H1 (cell line): Measurements from ENCODE around the gene TCEAL7. TPM values are rescaled to one million over a fixed set of nuclear protein-coding genes. Genes with fewer than 3 reads are reported as not detected.

ENCODE experiments used
- CTCF ChIA-PET: fragments of 300-600 bp; sonication (Branson Sonifier 250); formaldehyde crosslinking; loops from one replicate; lab custom pipeline; 2021; ENCODE audit not compliant: partially characterized antibody; lab: Charles Lee
- POLR2A ChIA-PET: fragments of 300-600 bp; sonication (Branson Sonifier 250); formaldehyde crosslinking; loops from one replicate; lab custom pipeline; 2021; ENCODE audit warnings: inconsistent platforms; ENCODE audit not compliant: partially characterized antibody; lab: Charles Lee
- DNase-seq, 2 experiments: peaks; one replicate each; pipeline versions ENCODE4 v3.0.0 to v3.0.0-alpha.2; 2010 to 2022; ENCODE audit warnings: low spot score in 2 of 2, low read depth in 1 of 2, mixed read lengths in 1 of 2
- FAIRE-seq: peaks from 2 replicates; lab custom pipeline; 2011; peaks lifted over from hg19 to GRCh38; lab: Jason Lieb, UNC
- H2AFZ ChIP-seq: 2 replicates; pipeline ENCODE4 v1.8.1; 2012; ENCODE audit warnings: low read length, inconsistent platforms
- H2AK5ac ChIP-seq: 2 replicates; pipeline ENCODE4 v1.6.1; 2013; ENCODE audit warnings: low read depth, low read length
- H2BK120ac ChIP-seq: replicated peaks from 2 replicates; pipeline ENCODE3; 2013; ENCODE audit warnings: low read depth, low read length, inconsistent platforms
- H2BK12ac ChIP-seq: 2 replicates; pipeline ENCODE4 v1.6.1; 2013; ENCODE audit warnings: low read depth, low read length
- H2BK15ac ChIP-seq: 2 replicates; pipeline ENCODE4 v1.6.1; 2013; ENCODE audit warnings: low read length
- H2BK20ac ChIP-seq: 2 replicates; pipeline ENCODE4 v1.6.1; 2013; ENCODE audit warnings: low read length
- H2BK5ac ChIP-seq: 2 replicates; pipeline ENCODE4 v1.6.1; 2013; ENCODE audit warnings: low read depth, low read length
- H3K14ac ChIP-seq: 2 replicates; pipeline ENCODE4 v1.6.1; 2013; ENCODE audit warnings: inconsistent platforms; ENCODE audit not compliant: insufficient read length
- H3K18ac ChIP-seq: 2 replicates; pipeline ENCODE4 v1.6.1; 2013; ENCODE audit warnings: low read length; ENCODE audit errors: extremely low read depth
- H3K23ac ChIP-seq: 2 replicates; pipeline ENCODE4 v1.6.1; 2013; ENCODE audit warnings: inconsistent platforms; ENCODE audit not compliant: insufficient read length
- H3K23me2 ChIP-seq: 2 replicates; pipeline ENCODE4 v1.6.1; 2013; ENCODE audit warnings: low read depth, low read length
- H3K27ac ChIP-seq: 2 replicates; pipeline ENCODE4 v1.6.1; 2011; ENCODE audit warnings: low read depth, low read length, inconsistent platforms
- H3K27me3 ChIP-seq, 4 experiments: replicated peaks in 1 of 4; 1 replicate in 1 of 4; 2 replicates in 3 of 4; pipeline versions ENCODE4 v1.6.1 to v1.8.1; 2011 to 2013; ENCODE audit warnings: low read length in 3 of 4, mild to moderate bottlenecking in 3 of 4, inconsistent platforms in 2 of 4, mixed read lengths in 2 of 4, moderate library complexity in 1 of 4; ENCODE audit not compliant: control insufficient read depth in 3 of 4, insufficient read depth in 3 of 4; ENCODE audit errors: extremely low read depth in 1 of 4
- H3K36me3 ChIP-seq, 4 experiments: 2 replicates each; pipeline versions ENCODE4 v1.6.1 to v1.8.1; 2011 to 2013; ENCODE audit warnings: mild to moderate bottlenecking in 4 of 4, low read length in 3 of 4, moderate library complexity in 2 of 4, control low read depth in 1 of 4, inconsistent platforms in 1 of 4; ENCODE audit not compliant: insufficient read depth in 4 of 4, control insufficient read depth in 2 of 4
- H3K4ac ChIP-seq: replicated peaks from 2 replicates; pipeline ENCODE3; 2013; ENCODE audit warnings: low read length, low read depth, mixed read lengths, inconsistent platforms; ENCODE audit not compliant: insufficient read length
- H3K4me1 ChIP-seq, 4 experiments: replicated peaks in 1 of 4; 1 replicate in 1 of 4; 2 replicates in 3 of 4; pipeline versions ENCODE4 v1.6.1 to v1.8.1; 2011 to 2013; ENCODE audit warnings: low read length in 3 of 4, inconsistent platforms in 2 of 4, mixed read lengths in 1 of 4; ENCODE audit not compliant: insufficient read depth in 4 of 4, control insufficient read depth in 3 of 4
- H3K4me2 ChIP-seq, 2 experiments: 2 replicates each; pipeline versions ENCODE4 v1.6.1 to v1.8.1; 2011 to 2013; ENCODE audit warnings: low read depth in 2 of 2, low read length in 2 of 2, control low read depth in 1 of 2, inconsistent platforms in 1 of 2, mild to moderate bottlenecking in 1 of 2; ENCODE audit not compliant: insufficient read depth in 1 of 2
- H3K4me3 ChIP-seq, 4 experiments: fragments of 200-600, 300-600 bp in 1 of 4; sonication (generic), shearing (Covaris generic), sonication (Bioruptor Twin) in 1 of 4; 2 replicates each; pipeline versions ENCODE4 v1.5.1 to v1.8.1; 2011 to 2016; ENCODE audit warnings: low read length in 4 of 4, low read depth in 3 of 4, control low read depth in 2 of 4, inconsistent platforms in 2 of 4, mild to moderate bottlenecking in 2 of 4, mixed read lengths in 1 of 4, moderate library complexity in 1 of 4; ENCODE audit not compliant: insufficient read depth in 2 of 4; ENCODE audit errors: extremely low read depth in 1 of 4
- H3K56ac ChIP-seq: replicated peaks from 2 replicates; pipeline ENCODE3; 2013; ENCODE audit warnings: low read depth, mild to moderate bottlenecking, mixed read lengths, low read length, inconsistent platforms; ENCODE audit not compliant: insufficient read length
- H3K79me1 ChIP-seq: 2 replicates; pipeline ENCODE4 v1.6.1; 2013; ENCODE audit warnings: low read depth, low read length, control low read depth
- H3K79me2 ChIP-seq, 2 experiments: 2 replicates each; pipeline versions ENCODE4 v1.6.1 to v1.8.1; 2012 to 2013; ENCODE audit warnings: low read length in 2 of 2, mild to moderate bottlenecking in 2 of 2, inconsistent platforms in 1 of 2; ENCODE audit not compliant: insufficient read depth in 2 of 2, control insufficient read depth in 1 of 2
- H3K9ac ChIP-seq, 4 experiments: replicated peaks in 1 of 4; 1 replicate in 1 of 4; 2 replicates in 3 of 4; pipeline versions ENCODE4 v1.6.1 to v1.8.1; 2011 to 2013; ENCODE audit warnings: low read depth in 3 of 4, low read length in 3 of 4, control low read depth in 2 of 4, mild to moderate bottlenecking in 2 of 4, moderate library complexity in 2 of 4, inconsistent platforms in 1 of 4; ENCODE audit errors: extremely low read depth in 1 of 4
- H3K9me3 ChIP-seq, 2 experiments: 2 replicates each; pipeline versions ENCODE4 v1.6.1 to v1.8.1; 2012 to 2013; ENCODE audit warnings: mild to moderate bottlenecking in 2 of 2, moderate library complexity in 2 of 2, control low read depth in 1 of 2, inconsistent platforms in 1 of 2, low read depth in 1 of 2, low read length in 1 of 2, mixed read lengths in 1 of 2; ENCODE audit not compliant: insufficient read depth in 2 of 2
- H4K20me1 ChIP-seq, 2 experiments: replicated peaks in 1 of 2; 2 replicates each; pipeline versions ENCODE3 to v1.8.1; 2011 to 2013; ENCODE audit warnings: inconsistent platforms in 2 of 2, low read length in 2 of 2, mild to moderate bottlenecking in 1 of 2; ENCODE audit not compliant: insufficient read depth in 2 of 2, control insufficient read depth in 1 of 2
- H4K5ac ChIP-seq: 2 replicates; pipeline ENCODE4 v1.6.1; 2013; ENCODE audit warnings: low read length, low read depth, mixed read lengths, inconsistent platforms; ENCODE audit not compliant: insufficient read length
- H4K8ac ChIP-seq: 2 replicates; pipeline ENCODE4 v1.8.0; 2013; ENCODE audit warnings: mild to moderate bottlenecking, moderate library complexity, low read length, inconsistent platforms; ENCODE audit not compliant: insufficient read depth; ENCODE audit errors: extremely low read depth
- H4K91ac ChIP-seq: replicated peaks from 2 replicates; pipeline ENCODE3; 2013; ENCODE audit warnings: low read length, mixed read lengths, inconsistent platforms; ENCODE audit not compliant: insufficient read length
- BRCA1 ChIP-seq: IDR thresholded peaks from 2 replicates; pipeline ENCODE4 v1.6.1; 2012; ENCODE audit warnings: low read depth, low read length, improper control_type of control experiment
- CHD2 ChIP-seq: IDR thresholded peaks from 2 replicates; pipeline ENCODE4 v1.6.1; 2012; ENCODE audit warnings: low read length, improper control_type of control experiment
- CTBP2 ChIP-seq: IDR thresholded peaks from 2 replicates; pipeline ENCODE4 v1.7.0; 2011; ENCODE audit warnings: borderline replicate concordance, mild to moderate bottlenecking, moderate library complexity, mixed read lengths, low read length; ENCODE audit not compliant: insufficient read depth, insufficient read length
- GTF2F1 ChIP-seq: IDR thresholded peaks from 2 replicates; pipeline ENCODE4 v1.6.1; 2012; ENCODE audit warnings: low read depth, low read length, improper control_type of control experiment, borderline replicate concordance
- JUND ChIP-seq: IDR thresholded peaks from 2 replicates; pipeline ENCODE4 v1.6.1; 2011; ENCODE audit warnings: mild to moderate bottlenecking, improper control_type of control experiment, low read length
- MAFK ChIP-seq: IDR thresholded peaks from 2 replicates; pipeline ENCODE4 v1.6.1; 2012; ENCODE audit warnings: low read depth, mild to moderate bottlenecking, improper control_type of control experiment, low read length
- RNF2 ChIP-seq: fragments of 200-900, 300-1000 bp; sonication (generic); IDR thresholded peaks from 2 replicates; pipeline ENCODE4 v1.7.1; 2016; ENCODE audit warnings: borderline replicate concordance, low read depth, mild to moderate bottlenecking, antibody characterized with exemption, low read length; ENCODE audit not compliant: poor library complexity, severe bottlenecking; ENCODE audit errors: missing control alignments
- TCF12 ChIP-seq: IDR thresholded peaks from 2 replicates; pipeline ENCODE4 v1.6.1; 2011; ENCODE audit warnings: low read depth, mild to moderate bottlenecking, low read length
- USF2 ChIP-seq: IDR thresholded peaks from 2 replicates; pipeline ENCODE4 v1.6.1; 2011; ENCODE audit warnings: low read length, improper control_type of control experiment
- WGBS, 2 experiments: shearing (Covaris generic) in 1 of 2; methylation state at CpG; one replicate each; pipeline versions ENCODE4 v1.1.6 to v1.1.7; 2013 to 2015; ENCODE audit warnings: low lambda C conversion rate in 2 of 2, mixed read lengths in 2 of 2, inconsistent platforms in 1 of 2, low coverage in 1 of 2, missing lambda C conversion rate in 1 of 2; ENCODE audit not compliant: insufficient replicate concordance in 2 of 2, insufficient coverage in 1 of 2, insufficient read length in 1 of 2; ENCODE audit errors: extremely low coverage in 1 of 2, missing lambda C conversion rate in 1 of 2; 5-methylcytosine and 5-hydroxymethylcytosine counted together
- long read RNA-seq, 2 experiments: library from RNA in 1 of 2; library from capped mRNA in 1 of 2; stranded (forward); transcript quantifications; one replicate each; pipeline ENCODE4 v2.0.0, GENCODE V29; 2021; ENCODE audit warnings: inconsistent platforms in 1 of 2
- polyA minus RNA-seq, 3 experiments: library from RNA; depleted of rRNA, polyadenylated mRNA; stranded (reverse); fragments of >200 nt; gene quantifications; 1 replicate in 2 of 3; 2 replicates in 1 of 3; pipeline ENCODE4 v1.2.3, GENCODE V29; 2011
- polyA plus RNA-seq, 7 experiments: library from polyadenylated mRNA; depleted of rRNA in 3 of 7; stranded (reverse) in 5 of 7; unstranded in 2 of 7; fragments of >200 nt in 5 of 7; fragments of 200-250 nt in 2 of 7; gene quantifications; 1 replicate in 5 of 7; 2 replicates in 1 of 7; 4 replicates in 1 of 7; pipeline versions ENCODE4 v1.2.1 to v1.2.3, GENCODE V29; 2011 to 2013; ENCODE audit warnings: missing spikeins in 2 of 7, mixed read lengths in 2 of 7
- total RNA-seq: library from RNA; stranded (reverse); fragmentation: NEBNext Ultra II Directional; extraction: Animal tissue kit (Norgen Biotek cat#: 25700); gene quantifications from 2 replicates; pipeline ENCODE4 v1.2.1, GENCODE V29; 2021

The TCEAL7 gene
- total RNA-seq (11.6 and 12.9 TPM in 2 replicates), polyA plus RNA-seq (2011; rRNA removed) (3.5 and 7.9 TPM in 2 replicates), polyA minus RNA-seq (2011; rRNA and poly(A)+ RNA removed) (2.6 and 2.7 TPM in 2 replicates)
- 8.2 TPM for polyA plus RNA-seq (2011; cell fraction: cytosol; rRNA removed)
- polyA plus RNA-seq (2011; cell fraction: nucleus; rRNA removed), result 1.9 TPM
- polyA plus RNA-seq (2012, experiment 1 of 2), result 4.7 to 7.9 TPM (median 5.6 TPM) in 4 replicates
- 2.6 TPM for polyA plus RNA-seq (2012, experiment 2 of 2)
- polyA plus RNA-seq (2013, experiment 1 of 2), result 7.6 TPM
- polyA plus RNA-seq (2013, experiment 2 of 2), result 7.9 TPM
- 2.6 TPM for polyA minus RNA-seq (2011; cell fraction: cytosol; rRNA and poly(A)+ RNA removed)
- polyA minus RNA-seq (2011; cell fraction: nucleus; rRNA and poly(A)+ RNA removed), result 2.0 TPM
- long read RNA-seq, experiment 1, transcript TCEAL7-201 (3 exons, 1,177 nt), result major isoform, 6 of 10 reads
- long read RNA-seq, experiment 1, partial matches to known transcripts, result 4 of 10 reads
- long read RNA-seq, experiment 1, other reads (novel, unspliced or antisense), result 0 of 10 reads
- long read RNA-seq, experiment 2, partial matches to known transcripts, result 2 of 6 reads
- long read RNA-seq, experiment 2, other reads (novel, unspliced or antisense), result 0 of 6 reads

GRCh38 chrX:103329991-103330390, at the start of gene TCEAL7:
Gene TCEAL7, plus strand, starts transcription at chrX:103330239. Its CDS starts 1,165 bp downstream, at chrX:103331404.
- Histone ChIP-seq H3K4me2 (peak within 1 kb of the TSS; percentile 78 to 96), H2BK15ac (no peak within 1 kb of the TSS), H3K79me2 (no peaks in the 10 kb centered on the region), H3K36me3 (no peaks in the 10 kb centered on the region), H2AK5ac (no peak within 1 kb of the TSS), H3K18ac (no peak within 1 kb of the TSS; the same call in 1 of the 2 replicates), H3K9me3 (no peaks in the 10 kb centered on the region), H3K14ac (no peak within 1 kb of the TSS), H2BK120ac (peak within 1 kb of the TSS; percentile 54), H3K79me1 (no peaks in the 10 kb centered on the region), H4K20me1 (no peaks in the 10 kb centered on the region), H3K9ac (peak within 1 kb of the TSS in 2 of 4 experiments; percentile 8 to 30; a peak in 2 of 7 replicates), H4K5ac (peak within 1 kb of the TSS; percentile 33), H3K23ac (no peak within 1 kb of the TSS), H2BK5ac (no peak within 1 kb of the TSS), H2BK20ac (no peak within 1 kb of the TSS), H2AFZ (peak within 1 kb of the TSS; percentile 88), H3K4me1 (peaks cover 0 to 4% (median 0%) of the 10 kb centered on the region in 4 experiments; a peak in 1 of 7 replicates), H3K27me3 (no peaks in the 10 kb centered on the region), H3K4me3 (peak within 1 kb of the TSS; percentile 33 to 61 (median 40); a peak in 7 of 8 replicates), H4K91ac (no peak within 1 kb of the TSS), H3K23me2 (peaks cover 5% of the 10 kb centered on the region; the same call in 1 of the 2 replicates), H3K27ac (no peak within 1 kb of the TSS), H4K8ac (peak within 1 kb of the TSS; percentile 35; the same call in 1 of the 2 replicates), H3K56ac (no peak within 1 kb of the TSS), H3K4ac (no peak within 1 kb of the TSS), H2BK12ac (no peak within 1 kb of the TSS)
- DNase-seq (no peak), FAIRE-seq (no peak)
- WGBS, 2 experiments, result 50% methylated on average over 2 of the region's 11 CpGs; no CpG with 5 or more reads in 1 of the 2 experiments
- ChIA-PET CTCF (interaction anchor here (1.7 to 1.9 kb wide), 2 partner anchors 119 to 135 kb away, joined by 5 to 6 read pairs; no protein-coding TSS in a partner anchor), POLR2A (interaction anchor here (0.6 to 2.2 kb wide), 4 partner anchors 19 to 317 kb away, joined by 3 to 8 read pairs (median 5); partner anchors contain the start of gene BEX2)
- TF ChIP-seq TCF12 (no peak), USF2 (peak; percentile 66), MAFK (no peak), GTF2F1 (no peak), RNF2 (no peak), CTBP2 (no peak), CHD2 (no peak), JUND (no peak), BRCA1 (no peak)
